Measurements from ENCODE around the gene C6orf47.

C6orf47 gene

GRCh38 chr6:31658983-31659648 lies 1.5 kb downstream of the C6orf47 start:
- DNase-seq, result no peak

- no peak for DNase-seq
Observed at GRCh38 chr6:31658158-31658688, 2.4 kb downstream of the C6orf47 start.

DNA sequence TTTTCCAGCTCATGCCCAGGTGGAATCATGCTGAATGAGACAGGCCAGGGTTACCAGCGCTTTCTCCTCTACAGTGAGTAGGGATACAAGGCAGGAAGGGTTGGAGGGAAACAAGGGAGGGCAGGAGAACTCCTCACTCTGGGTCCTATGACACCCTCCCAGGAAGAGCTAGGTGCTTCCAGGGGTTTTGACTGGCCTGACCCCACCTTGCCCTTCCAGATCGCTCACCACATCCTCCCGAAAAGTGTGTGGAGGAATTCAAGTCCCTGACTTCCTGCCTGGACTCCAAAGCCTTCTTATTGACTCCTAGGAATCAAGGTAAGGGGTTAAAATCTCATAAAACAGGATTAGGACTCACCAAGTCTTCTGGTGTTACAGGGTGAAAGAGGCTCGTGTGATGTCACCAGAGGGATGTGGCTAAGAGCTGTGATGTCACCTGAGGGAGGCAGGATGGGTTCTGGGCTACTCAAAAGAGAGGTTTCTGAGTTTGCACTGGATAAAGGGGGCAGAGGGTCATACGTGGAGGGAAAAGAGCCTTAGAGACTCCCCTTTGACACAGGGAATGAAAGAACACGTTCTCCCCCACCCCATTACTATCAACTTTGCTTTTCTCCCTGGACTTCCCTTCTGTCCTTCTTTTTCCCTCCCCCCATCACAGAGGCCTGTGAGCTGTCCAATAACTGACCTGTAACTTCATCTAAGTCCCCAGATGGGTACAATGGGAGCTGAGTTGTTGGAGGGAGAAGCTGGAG lies 3.0 kb downstream of the C6orf47 start:
- DNase-seq, result no peak

DNA sequence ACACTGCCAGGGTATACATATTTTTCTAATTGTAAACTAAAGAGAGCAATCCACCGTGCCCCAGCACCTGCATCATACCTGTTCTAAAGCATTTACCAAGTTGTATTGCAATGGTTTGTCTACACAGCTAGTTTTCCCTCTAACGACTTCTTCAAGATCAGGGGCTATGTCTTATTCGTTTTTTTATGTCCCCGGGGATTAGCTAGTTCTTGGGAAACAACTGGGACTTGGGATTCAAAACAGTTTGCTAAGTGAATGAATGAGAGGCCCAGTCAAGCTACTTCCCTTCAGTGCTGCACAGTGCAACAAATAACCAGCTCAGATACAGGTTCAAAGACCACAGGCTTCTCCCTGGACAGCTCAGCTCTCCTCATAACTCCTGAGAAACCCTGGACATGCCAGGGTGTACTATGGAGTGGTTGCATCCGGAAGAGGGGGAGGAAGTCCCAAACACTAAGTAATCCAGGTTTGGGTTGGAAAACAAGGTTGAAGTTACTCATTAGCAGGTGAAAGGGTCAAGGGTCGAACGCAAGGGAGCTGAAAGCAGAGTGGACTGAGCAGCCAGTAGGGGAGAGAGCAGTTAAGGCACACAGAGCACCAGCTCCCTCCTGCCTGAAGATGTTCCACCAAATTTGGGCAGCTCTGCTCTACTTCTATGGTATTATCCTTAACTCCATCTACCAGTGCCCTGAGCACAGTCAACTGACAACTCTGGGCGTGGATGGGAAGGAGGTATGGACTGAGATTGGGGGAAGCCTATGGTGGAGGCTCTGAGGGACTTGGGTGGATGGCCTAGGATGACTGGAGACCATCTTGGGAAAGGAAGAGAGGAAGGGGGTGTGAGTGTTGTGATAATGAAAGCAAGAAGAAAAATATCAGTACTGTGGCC lies 5.0 kb downstream of the C6orf47 start, which contains the start of gene APOM:
APOM (plus strand) TSS at position 546 of the 889 bp plus-strand sequence; CDS start at position 619, 73 bp downstream.
- DNase-seq, result no peak

GRCh38 chr6:31654574-31655348 lies 5.8 kb downstream of the C6orf47 start:
- DNase-seq, result no peak

DNA sequence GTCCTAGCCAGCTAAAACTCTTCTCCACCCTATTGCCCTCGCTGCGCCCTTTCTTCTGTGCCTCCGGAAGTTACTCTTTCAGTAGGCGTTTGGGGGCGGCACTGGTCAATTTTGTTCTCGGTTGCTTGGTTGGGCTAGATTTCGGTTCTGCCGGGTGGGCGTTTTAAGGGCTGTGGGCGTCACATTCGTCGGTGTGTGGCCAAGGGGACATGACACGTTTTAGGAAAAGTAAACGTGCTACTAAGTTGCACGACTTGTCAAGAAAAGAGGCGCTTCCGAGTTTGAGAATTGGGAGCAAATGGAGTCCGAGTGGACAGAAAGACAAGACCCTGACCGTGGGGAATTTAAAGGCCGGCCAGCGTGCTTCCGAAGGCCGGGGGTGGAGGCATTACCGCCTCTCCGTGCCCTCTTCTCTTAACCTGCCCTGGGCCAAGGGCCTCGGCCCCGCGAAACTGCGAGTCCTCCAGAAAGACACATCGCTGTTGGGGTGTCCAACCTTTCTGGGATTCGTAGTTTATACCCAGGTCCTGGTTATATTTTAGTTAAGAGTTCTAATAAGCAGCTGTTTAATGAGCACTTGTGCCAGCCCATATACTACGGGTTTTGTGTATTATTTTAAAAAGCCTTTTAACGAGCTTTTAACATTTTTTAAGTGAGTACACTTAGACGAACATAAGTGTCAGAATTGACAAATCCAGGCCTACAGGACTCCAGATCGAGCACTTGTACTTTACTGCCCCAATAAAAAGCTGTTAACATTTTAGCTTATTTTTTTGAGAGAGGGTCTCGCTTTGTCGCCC lies 7.5 kb downstream of the C6orf47 start:
- DNase-seq, result peak; percentile 78

GRCh38 chr6:31651602-31652191 lies 8.9 kb downstream of the C6orf47 start:
- no peak for DNase-seq

- no peak for DNase-seq
Observed at GRCh38 chr6:31645325-31645724, 15.3 kb downstream of the C6orf47 start.

GRCh38 chr6:31643818-31644454 lies 16.6 kb downstream of the C6orf47 start:
- DNase-seq, result no peak

DNA sequence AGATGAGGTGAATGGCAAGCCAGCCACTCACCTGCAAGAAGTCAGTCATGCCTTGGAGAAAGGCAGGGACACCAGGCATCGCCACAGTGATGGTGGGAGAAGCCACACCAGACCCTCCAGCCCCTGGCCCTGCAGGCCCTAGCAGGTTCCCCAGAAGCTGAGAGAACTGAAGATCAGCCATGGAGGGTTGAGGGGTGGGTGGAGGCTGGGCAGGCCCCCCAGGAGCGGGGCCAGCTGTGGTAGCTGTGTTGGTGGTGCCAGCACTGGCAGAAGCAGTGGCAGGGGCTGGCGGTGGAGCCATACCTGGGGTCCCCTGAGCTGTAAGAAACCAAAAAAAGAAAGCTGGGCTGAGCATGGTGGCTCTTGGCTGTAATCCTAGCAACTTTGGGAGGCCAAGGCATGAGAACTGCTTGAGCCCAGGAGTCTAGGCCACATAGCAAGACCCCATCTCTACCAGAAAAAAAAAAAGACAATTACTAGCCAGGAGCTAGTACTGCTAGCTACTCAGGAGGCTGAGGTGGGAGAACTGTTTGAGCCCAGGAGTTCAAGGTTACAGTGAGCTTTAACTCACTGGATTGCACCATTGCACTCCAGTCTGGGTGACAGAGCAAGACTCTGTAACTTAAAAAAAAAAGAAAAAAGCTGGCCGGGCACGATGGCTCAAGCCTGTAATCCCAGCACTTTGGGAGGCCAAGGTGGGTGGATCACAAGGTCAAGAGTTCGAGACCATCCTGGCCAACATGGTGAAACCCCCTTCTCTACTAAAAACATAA lies 17.6 kb downstream of the C6orf47 start:
- DNase-seq, result no peak

DNA sequence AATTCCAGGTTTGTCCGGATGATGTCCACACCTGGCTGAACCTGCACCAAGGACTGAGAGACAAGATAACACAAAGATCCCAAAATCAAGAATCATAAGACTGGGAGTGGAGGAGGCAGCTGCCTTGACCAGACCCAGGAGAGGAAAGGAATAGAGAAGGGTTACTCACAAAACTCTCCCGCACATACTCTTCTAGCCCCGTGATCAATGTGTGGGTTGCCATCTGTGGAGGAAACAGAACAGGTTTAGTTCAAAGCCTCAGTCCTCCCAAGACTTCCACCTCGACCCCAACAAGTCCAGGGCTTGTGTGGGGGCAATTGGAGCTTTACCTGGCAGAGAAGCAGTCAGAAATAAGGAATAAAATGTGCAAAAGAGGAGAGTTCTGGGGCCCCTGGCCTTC lies 19.2 kb downstream of the C6orf47 start:
- no peak for DNase-seq

DNA sequence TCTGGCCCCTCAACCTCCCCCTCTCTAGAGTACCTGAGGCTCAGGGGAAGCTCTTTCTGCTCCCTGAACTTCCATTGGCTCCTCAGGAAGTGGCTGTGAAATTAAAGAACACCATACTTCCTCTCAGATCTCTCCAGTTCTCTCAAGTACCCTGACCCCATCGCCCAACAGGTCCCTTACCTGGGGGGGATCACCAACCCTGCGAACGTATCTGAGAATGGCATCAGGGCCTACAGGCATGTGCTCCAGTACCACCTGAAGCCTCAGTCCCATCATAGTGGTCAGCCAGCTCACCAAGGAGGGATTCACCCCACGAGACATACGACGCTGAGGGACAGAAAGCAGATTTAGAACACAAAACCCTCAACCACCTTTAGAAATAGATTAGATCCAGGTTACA lies 20.0 kb downstream of the C6orf47 start:
- no peak for DNase-seq

DNA sequence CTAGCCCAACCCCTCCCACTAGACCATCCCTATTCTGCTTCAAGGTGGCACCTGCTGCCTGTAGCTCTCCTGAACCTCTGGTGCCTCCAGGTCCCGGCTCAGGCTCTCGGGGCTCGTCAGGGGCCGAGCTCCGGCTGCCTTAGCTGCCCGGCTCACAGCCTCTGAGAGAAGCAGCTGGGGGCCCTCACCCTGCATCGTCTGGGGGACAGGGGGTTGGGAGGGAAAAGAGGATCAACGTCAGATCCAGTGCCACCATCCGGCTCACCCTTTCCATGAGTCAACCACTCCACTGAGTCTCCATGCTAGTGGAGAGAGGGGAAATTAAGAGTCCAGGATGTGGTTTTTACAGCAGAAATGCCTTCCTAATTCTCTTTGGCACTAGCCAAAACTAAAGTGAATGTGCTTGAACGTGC lies 21.1 kb downstream of the C6orf47 start:
- no peak for DNase-seq

- DNase-seq, result no peak
Observed at GRCh38 chr6:31639043-31639442, 21.5 kb downstream of the C6orf47 start.

DNA sequence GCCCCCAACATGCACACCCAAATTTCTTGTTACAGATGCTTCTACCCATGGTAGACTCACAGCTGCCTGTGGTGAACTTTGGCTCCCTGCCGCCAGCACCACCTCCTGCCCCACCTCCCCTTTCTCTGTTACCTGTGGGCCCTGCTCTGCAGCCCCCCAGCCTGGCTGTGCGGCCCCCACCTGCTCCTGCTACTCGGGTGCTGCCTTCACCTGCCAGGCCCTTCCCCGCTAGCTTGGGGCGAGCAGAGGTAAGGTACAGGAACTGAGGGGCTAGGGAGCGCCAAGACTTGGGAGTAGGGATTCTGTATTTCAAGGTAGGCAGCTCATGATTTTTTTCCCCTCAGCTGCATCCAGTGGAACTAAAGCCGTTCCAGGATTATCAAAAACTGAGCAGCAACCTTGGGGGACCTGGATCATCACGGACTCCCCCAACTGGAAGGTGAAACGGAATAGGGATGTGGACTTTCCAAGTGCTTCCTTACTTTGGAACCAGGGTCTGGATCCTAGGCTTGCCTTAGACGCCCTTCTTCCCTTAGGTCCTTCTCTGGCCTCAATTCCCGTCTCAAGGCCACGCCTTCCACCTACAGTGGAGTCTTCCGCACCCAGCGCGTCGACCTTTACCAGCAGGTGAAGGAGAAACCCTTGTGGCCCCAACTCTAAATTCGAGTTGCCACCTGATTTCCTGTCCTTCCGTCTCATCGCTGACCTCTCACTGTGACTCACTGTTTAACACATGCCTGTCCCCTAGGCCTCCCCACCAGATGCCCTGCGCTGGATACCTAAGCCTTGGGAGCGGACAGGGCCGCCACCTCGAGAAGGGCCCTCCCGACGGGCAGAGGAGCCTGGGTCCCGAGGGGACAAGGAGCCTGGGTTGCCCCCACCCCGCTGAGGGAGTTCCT lies 23.6 kb downstream of the C6orf47 start:
- no peak for DNase-seq

DNA sequence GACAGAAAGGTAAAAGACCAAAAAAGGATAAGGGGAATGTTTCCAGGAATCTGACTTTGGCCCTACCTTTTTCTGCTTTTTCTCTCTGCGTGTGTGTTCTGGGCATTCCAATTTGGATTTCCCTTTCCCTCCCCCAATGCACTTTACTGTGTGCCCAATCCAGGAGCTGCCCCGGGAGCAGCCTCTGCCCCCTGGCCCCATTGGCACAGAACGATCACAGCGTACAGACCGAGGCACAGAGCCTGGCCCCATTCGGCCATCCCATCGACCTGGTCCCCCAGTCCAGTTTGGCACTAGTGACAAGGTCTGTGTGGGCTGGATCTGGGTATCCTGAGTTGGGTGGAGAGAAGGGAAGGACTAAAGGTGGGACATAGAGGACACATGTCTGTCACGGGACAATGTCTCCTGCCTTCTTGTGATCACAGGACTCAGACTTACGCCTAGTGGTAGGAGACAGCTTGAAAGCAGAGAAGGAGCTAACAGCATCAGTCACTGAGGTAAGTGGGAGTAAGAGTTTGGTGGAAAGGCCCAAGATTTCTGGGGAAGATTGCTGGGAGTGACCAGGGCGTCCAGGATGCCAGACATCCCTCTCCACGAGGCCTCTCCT lies 25.5 kb downstream of the C6orf47 start:
- no peak for DNase-seq

DNA sequence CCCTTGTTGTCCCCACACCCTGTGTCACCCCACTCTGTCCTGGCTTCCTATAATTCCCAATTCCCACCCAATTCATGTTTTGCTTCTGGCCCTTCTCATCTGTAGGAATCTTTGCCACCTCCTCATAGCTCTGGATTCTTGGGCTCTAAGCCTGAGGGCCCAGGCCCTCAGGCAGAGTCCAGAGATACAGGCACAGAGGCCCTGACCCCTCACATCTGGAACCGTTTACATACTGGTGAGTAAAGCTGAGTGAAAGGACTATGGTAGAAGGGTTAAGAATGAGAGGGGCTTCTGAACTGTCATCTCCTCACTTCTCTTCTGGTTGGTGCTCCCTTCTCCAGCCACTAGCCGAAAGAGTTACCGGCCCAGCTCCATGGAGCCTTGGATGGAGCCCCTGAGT lies 26.4 kb downstream of the C6orf47 start:
- DNase-seq, result no peak

GRCh38 chr6:31633447-31633846 lies 27.1 kb downstream of the C6orf47 start:
- no peak for DNase-seq

Measured in stimulated activated CD4-positive, alpha-beta T cell treated with anti-CD3 and anti-CD28 coated beads, Interleukin-12 subunit alpha, Interleukin-12 subunit beta, amount 100 ng/mL, for 4 hours (primary cell).